K562 (cell line): ENCODE measurements around the gene ANO10. TPM values are rescaled to one million over a fixed set of nuclear protein-coding genes. Genes with fewer than 3 reads are reported as not detected.
A peak's percentile ranks its signal among the peaks of the same experiment; 100 is the strongest.

ENCODE experiments used
- HDAC1 ChIP-seq, 2 experiments: fragments of 450-650 bp; IDR thresholded peaks; 2 replicates each; pipeline ENCODE4 v1.6.1; 2016 to 2017; ENCODE audit warnings: inconsistent platforms in 1 of 2, mild to moderate bottlenecking in 1 of 2, moderate library complexity in 1 of 2
- HDAC6 ChIP-seq: IDR thresholded peaks from 2 replicates; pipeline ENCODE4 v1.6.1; 2012; ENCODE audit warnings: low read depth, mild to moderate bottlenecking, control low read depth, inconsistent platforms, low read length, moderate library complexity
- IRF2 ChIP-seq: sonication (generic); formaldehyde crosslinking; IDR thresholded peaks from 2 replicates; pipeline ENCODE4 v1.8.1; 2022; ENCODE audit warnings: mild to moderate bottlenecking, missing genetic modification reagents
- KDM5B ChIP-seq: fragments of 200-600 bp; sonication (generic); IDR thresholded peaks from 2 replicates; pipeline ENCODE4 v1.6.1; 2012; ENCODE audit warnings: low read depth, mild to moderate bottlenecking, moderate library complexity, low read length, control low read depth, inconsistent platforms; ENCODE audit not compliant: insufficient replicate concordance
- MXI1 ChIP-seq: IDR thresholded peaks from 2 replicates; pipeline ENCODE4 v1.6.1; 2011; ENCODE audit warnings: low read depth, mild to moderate bottlenecking, improper control_type of control experiment, low read length
- NFIC ChIP-seq: fragments of 450-650 bp; IDR thresholded peaks from 2 replicates; pipeline ENCODE4 v1.6.1; 2017; ENCODE audit warnings: mild to moderate bottlenecking, inconsistent platforms
- PPARD ChIP-seq: fragments of 250-450 bp; sonication (Bioruptor Pico); IDR thresholded peaks from 2 replicates; pipeline ENCODE4 v1.8.0; 2022; ENCODE audit warnings: inconsistent platforms, mild to moderate bottlenecking, moderate library complexity
- RAD51 ChIP-seq: fragments of 450-650 bp; IDR thresholded peaks from 2 replicates; pipeline ENCODE4 v1.7.1; 2016; ENCODE audit warnings: low read depth, mild to moderate bottlenecking, borderline replicate concordance
- SIRT6 ChIP-seq: IDR thresholded peaks from one replicate; pipeline ENCODE4 v1.6.1; 2012; ENCODE audit warnings: low read depth, mild to moderate bottlenecking, control low read depth, inconsistent platforms, low read length, moderate library complexity
- STAT5A ChIP-seq: IDR thresholded peaks from 2 replicates; pipeline ENCODE4 v1.6.1; 2012; ENCODE audit warnings: low read length, inconsistent platforms, borderline replicate concordance
- TEAD1 ChIP-seq, 2 experiments: fragments of 450-650 bp in 1 of 2; sonication (generic) in 1 of 2; formaldehyde crosslinking; IDR thresholded peaks; 2 replicates each; pipeline versions ENCODE4 v1.4.0 to v1.8.0; 2020 to 2022; ENCODE audit warnings: mild to moderate bottlenecking in 2 of 2, missing genetic modification reagents in 1 of 2
- ZNF124 ChIP-seq: sonication (generic); formaldehyde crosslinking; IDR thresholded peaks from 2 replicates; pipeline ENCODE4 v1.8.1; 2022; ENCODE audit warnings: missing genetic modification reagents
- ZNF76 ChIP-seq: fragments of 250-450 bp; sonication (Bioruptor Pico); IDR thresholded peaks from 2 replicates; pipeline ENCODE4 v1.4.0; 2020; ENCODE audit warnings: mild to moderate bottlenecking, moderate library complexity, borderline replicate concordance
- ZNF766 ChIP-seq: fragments of 200-800 bp; sonication (Bioruptor generic); conservative IDR thresholded peaks from 2 replicates; pipeline ENCODE4 v1.6.1; 2016; ENCODE audit warnings: missing genetic modification characterization, missing compliant biosample characterization
- polyA plus RNA-seq, 8 experiments: library from polyadenylated mRNA; depleted of rRNA in 4 of 8; stranded (reverse) in 5 of 8; unstranded in 3 of 8; fragments of >200 nt; fragmentation: Nextera tagmentation in 2 of 8; fragmentation: Illumina TruSeq in 1 of 8; extraction: Ambion mirVana in 2 of 8; extraction: Trizol in 1 of 8; gene quantifications; 2 replicates each; pipeline versions ENCODE4 v1.2.1 to v1.2.3, GENCODE V29; 2011 to 2014; ENCODE audit warnings: inconsistent platforms in 1 of 8, missing spikeins in 1 of 8
- total RNA-seq, 7 experiments: library from RNA; depleted of rRNA in 6 of 7; stranded (reverse); fragments of >200 nt in 6 of 7; fragmentation: Illumina TruSeq in 2 of 7; extraction: Trizol in 2 of 7; gene quantifications; 2 replicates each; pipeline versions ENCODE4 v1.2.1 to v1.2.3, GENCODE V29; 2011 to 2021; ENCODE audit warnings: low replicate concordance in 1 of 7
- TF ChIP-seq, protein P1 (sequence below): fragments of 250-450 bp; sonication (Bioruptor Pico); IDR thresholded peaks from 2 replicates; pipeline ENCODE4 v1.5.0; 2020; ENCODE audit warnings: mild to moderate bottlenecking, borderline replicate concordance
- TF ChIP-seq, protein P2 (sequence below), 2 experiments: fragments of 450-650 bp; IDR thresholded peaks; 2 replicates each; pipeline ENCODE4 v1.6.1; 2016; ENCODE audit warnings: mild to moderate bottlenecking in 2 of 2, borderline replicate concordance in 1 of 2, low read depth in 1 of 2, moderate library complexity in 1 of 2

ANO10 gene
- total and polyA plus RNA-seq, 9 of the 15 experiments (the other 6 are each of a cell fraction or from before 2014, with no cell fraction given) = 6.4 to 46.0 (median 32.3) TPM

- TF ChIP-seq NFIC (0 out of 2 replicates have a peak, but pooled peaks have one; percentile 7), ZNF766 (CRISPR knock-in tag) (0 out of 2 replicates have a peak, but pooled peaks have one; percentile 12), STAT5A (no peak), SIRT6 (no peak), HDAC6 (no peak), RAD51 (no peak), HDAC1 (IDR thresholded peaks at IDR 0.05) (peak in 1 of 2 experiments; percentile 60; a peak in 3 of 4 replicates), TEAD1 (CRISPR knock-in tag; IDR thresholded peaks at IDR 0.05) (peak in 1 of 2 experiments; percentile 93; a peak in 2 of 4 replicates), MXI1 (no peak), KDM5B (no peak), ZNF76 (CRISPR knock-in tag) (no peak), IRF2 (CRISPR knock-in tag) (no peak), PPARD (no peak), ZNF124 (CRISPR knock-in tag) (no peak)
- TF ChIP-seq, protein P1, sequence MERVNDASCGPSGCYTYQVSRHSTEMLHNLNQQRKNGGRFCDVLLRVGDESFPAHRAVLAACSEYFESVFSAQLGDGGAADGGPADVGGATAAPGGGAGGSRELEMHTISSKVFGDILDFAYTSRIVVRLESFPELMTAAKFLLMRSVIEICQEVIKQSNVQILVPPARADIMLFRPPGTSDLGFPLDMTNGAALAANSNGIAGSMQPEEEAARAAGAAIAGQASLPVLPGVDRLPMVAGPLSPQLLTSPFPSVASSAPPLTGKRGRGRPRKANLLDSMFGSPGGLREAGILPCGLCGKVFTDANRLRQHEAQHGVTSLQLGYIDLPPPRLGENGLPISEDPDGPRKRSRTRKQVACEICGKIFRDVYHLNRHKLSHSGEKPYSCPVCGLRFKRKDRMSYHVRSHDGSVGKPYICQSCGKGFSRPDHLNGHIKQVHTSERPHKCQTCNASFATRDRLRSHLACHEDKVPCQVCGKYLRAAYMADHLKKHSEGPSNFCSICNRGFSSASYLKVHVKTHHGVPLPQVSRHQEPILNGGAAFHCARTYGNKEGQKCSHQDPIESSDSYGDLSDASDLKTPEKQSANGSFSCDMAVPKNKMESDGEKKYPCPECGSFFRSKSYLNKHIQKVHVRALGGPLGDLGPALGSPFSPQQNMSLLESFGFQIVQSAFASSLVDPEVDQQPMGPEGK = no peak
- TF ChIP-seq, protein P2, sequence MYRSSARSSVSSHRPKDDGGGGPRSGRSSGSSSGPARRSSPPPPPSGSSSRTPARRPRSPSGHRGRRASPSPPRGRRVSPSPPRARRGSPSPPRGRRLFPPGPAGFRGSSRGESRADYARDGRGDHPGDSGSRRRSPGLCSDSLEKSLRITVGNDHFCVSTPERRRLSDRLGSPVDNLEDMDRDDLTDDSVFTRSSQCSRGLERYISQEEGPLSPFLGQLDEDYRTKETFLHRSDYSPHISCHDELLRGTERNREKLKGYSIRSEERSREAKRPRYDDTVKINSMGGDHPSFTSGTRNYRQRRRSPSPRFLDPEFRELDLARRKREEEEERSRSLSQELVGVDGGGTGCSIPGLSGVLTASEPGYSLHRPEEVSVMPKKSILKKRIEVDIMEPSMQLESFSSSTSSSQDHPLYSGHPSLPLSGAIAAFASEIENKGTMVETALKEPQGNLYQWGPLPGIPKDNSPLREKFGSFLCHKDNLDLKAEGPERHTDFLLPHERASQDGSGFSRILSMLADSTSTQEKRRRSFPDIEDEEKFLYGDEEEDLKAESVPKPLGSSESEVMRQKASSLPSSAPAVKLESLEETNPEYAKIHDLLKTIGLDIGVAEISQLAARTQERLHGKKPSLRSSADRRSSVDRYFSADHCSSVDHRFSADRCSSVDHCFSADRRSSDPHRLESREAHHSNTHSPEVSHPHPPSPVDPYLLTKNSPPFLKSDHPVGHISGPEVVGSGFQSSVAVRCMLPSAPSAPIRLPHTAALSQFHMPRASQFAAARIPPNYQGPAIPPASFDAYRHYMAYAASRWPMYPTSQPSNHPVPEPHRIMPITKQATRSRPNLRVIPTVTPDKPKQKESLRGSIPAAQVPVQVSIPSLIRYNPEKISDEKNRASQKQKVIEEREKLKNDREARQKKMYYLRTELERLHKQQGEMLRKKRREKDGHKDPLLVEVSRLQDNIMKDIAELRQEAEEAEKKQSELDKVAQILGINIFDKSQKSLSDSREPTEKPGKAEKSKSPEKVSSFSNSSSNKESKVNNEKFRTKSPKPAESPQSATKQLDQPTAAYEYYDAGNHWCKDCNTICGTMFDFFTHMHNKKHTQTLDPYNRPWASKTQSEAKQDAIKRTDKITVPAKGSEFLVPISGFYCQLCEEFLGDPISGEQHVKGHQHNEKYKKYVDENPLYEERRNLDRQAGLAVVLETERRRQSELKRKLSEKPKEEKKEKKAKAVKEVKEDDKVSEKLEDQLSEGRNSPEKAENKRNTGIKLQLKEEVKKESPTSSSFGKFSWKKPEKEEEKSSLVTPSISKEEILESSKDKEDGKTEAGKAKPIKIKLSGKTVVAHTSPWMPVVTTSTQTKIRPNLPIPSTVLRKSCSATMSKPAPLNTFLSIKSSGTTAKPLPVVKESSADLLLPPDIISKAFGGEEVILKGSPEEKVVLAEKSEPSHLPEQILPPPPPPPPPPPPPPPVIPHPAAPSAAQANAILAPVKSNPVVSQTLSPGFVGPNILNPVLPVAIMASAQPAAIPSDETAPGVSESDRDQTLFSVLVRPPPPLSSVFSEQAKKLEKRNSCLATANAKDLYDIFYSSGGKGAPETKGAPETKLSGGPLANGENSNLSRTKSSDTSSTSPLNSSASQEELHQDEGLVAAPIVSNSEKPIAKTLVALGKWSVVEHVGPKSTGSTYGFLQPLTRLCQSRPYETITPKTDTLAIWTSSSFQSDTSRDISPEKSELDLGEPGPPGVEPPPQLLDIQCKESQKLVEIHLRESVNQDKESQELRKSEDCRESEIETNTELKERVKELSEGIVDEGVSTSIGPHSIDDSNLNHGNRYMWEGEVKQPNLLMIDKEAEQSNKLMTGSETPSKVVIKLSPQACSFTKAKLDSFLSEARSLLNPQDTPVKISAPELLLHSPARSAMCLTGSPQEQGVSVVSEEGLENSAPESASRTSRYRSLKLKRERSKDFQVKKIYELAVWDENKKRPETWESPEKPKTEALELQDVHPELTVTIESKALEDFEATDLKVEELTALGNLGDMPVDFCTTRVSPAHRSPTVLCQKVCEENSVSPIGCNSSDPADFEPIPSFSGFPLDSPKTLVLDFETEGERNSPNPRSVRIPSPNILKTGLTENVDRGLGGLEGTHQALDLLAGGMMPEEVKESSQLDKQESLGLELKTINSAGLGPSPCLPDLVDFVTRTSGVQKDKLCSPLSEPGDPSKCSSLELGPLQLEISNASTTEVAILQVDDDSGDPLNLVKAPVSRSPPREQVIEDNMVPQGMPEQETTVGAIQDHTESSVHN (IDR thresholded peaks at IDR 0.05; ENCODE audit: borderline replicate concordance in 1 of 2, low read depth in 1 of 2) = no peak
Observed at GRCh38 chr3:43638594-43639447, 17.0 kb upstream of the ANO10 start (continued).
